HuH-7 (cell line): ENCODE data around the gene MXD4.

ENCODE experiments used
- DNase-seq: peaks from one replicate; pipeline ENCODE4 v3.0.0; 2011; ENCODE audit warnings: low spot score

Gene MXD4

DNA sequence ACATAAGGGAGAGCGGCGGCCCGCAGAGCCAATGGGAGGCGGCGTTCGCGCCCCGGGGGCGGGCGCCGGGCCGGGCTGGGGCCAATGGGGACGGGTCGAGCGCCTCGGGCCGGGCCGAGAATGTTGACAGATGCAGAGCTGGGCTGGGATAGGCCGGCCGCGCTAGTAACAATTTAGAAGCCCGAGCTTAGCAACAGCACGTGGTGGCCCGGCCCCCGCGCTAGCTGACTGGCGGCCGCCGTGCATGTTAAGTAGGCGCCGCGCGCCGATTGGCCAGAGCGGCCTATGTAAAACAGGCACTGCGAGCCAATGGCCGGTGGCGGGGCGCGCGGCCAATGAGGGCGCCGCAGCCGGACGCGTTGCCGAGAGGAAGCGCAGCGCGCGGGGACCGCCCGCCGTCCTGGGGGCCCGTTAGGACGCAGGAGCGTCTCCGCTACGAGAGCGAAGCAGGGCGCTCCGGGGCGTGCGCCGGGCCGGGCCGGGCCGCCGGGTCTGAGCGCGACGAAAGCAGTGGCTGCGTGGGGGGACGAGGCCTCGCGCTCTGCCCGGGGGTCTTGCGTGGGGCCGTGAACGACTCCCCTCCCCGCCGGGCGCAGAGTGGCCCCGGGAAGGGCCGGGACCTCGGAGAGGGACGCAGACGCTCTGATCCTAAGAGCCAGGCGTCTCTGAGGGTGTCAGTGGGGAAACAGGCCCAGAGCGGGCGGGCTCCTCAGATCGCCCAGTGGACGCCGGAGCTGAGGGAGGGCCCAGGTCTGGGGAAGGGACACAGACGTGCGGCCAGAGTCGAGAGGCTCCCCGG, 435 bp upstream of the MXD4 start:
- peak; percentile 100 for DNase-seq

DNA sequence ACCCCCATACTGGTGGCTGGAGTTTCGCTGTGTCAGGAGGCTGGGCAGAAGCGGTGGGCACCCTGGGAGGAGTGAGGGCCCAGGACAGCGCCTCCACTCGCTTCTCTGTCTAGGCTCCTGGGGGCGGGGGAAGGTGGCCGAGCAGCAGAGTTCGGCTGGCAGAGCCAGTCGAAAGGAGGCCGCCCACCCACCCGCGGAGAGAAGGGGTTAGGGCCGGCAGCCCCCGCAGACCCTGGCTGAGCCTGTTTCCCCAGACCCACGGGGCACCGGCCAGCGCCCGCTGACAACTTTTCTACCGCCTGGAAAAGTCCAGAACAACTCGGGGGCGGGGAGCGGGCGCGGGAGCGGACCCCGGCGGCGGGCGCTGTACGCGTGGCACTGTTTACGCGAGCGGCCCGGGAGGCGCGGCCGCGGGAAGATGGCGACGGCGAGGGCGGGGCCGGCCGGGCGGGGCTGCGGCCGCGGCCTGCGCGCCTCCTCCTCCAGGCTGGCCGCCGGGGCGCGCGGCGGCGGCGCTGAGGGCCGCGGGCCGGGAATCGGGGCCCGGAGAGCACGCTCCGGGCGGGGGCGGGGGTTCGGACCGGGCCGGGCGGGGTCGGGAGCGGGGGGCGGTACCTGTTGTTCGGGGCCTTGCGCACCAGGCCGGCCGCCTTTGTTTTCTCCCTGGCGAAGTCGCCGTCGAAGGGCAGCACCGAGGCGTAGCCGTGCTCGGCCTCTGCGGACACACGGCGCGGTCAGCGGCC, 628 bp downstream of the MXD4 start:
- peak; percentile 56 for DNase-seq

DNA sequence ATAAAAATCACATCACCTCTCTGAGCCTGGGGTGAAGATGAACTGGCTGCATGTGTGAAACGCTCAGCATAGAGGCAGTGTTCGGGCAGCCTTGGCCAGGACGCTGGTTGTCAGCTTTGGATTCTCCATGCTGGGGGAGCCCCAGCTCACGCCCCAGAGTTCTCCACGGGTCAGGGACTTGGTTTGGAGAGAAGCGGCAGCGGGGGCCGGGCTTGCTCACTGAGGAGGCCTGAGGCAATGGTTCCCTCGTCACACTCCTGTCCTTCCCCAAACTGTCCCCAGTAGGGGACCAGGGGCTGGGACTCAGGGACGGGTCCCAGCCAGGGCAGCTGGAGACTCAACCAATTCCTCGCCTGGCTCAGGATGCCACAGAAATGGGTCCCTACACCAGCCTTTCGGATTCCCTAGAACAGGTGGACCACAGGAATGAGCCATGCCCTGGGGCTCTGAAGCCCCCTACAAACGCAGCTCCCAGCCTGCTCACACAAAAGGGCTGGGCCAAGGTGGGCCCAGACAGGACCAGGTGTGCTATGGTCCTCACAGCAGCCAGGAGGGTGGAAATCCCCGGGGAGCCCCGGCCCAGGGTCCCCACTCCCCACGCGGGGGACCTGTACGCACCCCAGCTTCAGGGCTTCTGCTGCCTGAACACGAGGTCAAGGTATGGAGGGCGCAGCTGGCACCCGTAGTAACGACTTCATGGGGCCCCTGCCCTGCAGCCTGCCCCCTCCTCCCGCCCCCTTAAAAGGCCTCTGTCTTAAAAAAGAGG, 1.4 kb downstream of the MXD4 start:
- no peak for DNase-seq

DNA sequence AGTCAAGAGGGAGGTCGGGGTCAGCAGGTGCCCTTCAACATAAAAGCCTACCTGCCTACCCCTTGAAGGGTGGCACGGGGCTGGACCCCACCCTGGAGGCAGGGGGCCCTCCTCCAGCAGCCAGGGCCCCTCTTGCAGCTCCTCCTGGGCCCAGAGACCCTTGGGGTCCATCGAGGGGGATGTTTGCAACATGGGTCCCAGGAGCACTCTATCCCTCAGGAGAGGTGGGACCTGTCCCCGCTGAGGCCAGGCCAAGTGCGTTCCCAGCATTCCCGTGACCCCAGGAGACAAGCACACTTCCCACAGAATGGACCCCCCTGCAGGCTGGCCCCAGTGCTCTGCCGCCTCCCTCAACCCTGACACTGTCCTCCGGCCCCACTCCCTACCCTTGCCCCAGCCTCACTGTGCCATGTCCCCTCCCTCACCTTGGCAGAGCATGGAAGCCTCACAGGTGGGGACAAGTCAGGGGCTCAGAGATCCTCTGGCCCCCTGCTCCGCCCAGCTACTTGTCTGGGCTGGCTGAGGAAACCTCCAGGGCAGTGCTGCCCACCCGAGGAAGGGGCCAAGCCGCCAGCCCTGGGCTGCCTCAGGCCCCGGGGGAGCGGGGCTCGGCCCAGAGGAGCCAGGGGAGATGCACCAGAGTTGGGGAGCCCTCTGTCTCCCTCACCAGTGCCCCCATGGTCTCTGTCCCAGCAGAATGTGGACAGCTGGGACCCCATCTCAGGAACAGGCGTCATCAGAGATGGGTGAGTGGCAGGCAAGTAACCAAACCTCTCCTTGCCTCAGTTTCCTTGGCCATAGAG, 2.2 kb downstream of the MXD4 start:
- DNase-seq = no peak

DNA sequence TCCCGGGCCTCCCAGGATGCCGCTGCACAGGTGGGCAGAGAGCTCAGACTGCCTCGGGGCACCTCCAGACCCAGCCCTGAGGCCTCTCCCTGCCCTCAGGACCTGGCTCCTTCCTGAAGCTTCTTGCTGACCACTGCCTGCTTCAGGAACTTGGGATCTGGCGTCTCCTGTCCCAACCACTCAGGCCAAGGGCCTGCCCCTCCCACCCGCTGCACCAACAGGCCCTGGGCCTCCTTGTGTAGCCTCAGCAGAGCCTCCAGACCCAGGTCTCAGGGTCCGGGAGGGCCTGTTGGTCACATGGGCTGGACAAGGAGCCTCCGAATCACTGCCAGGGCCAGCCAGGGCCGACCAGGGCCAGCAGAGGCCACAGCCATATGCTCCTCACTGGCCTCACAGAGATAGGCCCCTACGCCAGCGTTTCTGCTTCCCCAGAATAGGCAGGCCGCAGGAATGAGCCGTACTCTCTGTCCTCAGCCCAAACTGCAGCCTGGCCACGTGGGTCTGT, 2.8 kb downstream of the MXD4 start:
- DNase-seq = no peak

DNA sequence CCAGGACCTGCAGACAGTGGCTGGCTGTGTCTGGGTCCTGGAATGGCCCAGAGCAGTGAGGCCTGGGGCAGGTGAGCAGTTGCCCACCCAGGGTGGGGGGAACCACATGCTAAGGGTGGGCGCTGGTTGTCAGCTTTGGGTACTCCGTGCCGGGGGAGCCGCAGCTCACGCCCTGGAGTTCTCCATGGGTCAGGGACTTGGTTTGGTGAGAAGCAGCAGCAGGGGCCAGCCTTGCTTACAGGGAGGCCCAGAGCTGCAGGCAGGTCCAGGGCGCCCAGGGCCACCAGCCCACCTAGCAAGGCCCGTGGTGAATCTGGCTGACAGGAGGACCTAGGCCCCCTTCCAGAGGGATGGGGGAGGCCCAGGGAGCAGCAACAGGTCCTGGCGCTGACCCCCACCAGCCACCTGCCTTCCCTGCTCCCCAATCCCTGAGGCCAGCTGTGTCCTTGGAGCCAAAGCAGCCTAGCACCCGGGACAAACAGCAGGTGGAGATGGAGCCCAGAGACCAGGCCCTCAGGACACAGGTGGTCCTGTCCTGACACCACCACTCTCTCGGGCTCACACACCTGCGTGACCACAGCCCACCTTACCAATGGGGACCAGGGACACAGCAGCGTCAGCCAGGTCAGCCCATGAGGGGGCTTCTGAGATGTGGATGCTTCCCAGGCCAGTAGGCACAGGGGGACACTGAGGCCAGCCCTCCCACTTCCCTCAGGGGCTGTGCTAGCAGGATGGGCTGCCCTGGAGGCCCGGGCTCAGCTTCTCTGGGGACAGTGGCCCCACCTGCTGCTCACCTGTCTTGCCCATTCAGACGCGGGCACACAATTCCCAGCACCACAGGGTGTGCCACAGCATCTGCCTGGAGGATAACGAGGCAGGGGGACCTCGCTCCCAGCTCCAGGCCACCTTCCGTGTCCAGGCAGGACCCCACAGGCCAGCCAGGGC, 3.5 kb downstream of the MXD4 start:
- DNase-seq = no peak

DNA sequence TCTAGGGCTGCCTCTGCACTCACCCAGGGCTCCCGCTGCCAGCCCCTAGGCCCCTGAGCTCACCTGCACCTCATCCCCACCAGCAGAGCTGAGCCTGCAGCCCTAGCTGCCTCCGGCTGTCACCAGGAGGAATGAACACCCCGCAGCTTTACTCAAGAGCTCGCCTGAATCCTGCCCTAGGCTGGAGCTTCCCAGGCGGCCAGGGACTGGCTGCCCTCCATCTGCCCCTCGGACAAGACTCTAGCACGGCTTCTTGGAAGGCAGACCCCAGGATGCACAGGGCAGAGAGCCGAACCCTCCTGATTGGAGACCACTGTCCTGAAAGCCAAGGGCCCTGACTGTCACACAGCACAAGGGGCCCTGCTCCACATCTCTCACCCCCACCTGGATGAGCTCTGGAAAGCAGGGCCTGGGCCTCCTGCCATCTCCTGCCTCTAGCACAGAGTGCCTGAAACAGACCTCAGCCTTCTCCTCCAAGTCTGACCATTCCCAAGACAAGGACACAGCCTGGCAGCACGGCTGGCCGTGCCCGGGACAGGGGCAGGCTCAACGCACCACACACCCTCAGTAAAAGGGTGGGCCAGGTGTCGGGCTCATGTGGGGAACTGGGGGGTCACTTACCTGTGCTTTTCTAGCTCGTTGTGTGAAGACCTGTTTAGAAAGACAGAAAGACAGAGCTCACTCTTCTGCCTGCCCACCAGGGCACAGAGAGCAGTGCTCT, 4.4 kb downstream of the MXD4 start:
- DNase-seq = no peak

DNA sequence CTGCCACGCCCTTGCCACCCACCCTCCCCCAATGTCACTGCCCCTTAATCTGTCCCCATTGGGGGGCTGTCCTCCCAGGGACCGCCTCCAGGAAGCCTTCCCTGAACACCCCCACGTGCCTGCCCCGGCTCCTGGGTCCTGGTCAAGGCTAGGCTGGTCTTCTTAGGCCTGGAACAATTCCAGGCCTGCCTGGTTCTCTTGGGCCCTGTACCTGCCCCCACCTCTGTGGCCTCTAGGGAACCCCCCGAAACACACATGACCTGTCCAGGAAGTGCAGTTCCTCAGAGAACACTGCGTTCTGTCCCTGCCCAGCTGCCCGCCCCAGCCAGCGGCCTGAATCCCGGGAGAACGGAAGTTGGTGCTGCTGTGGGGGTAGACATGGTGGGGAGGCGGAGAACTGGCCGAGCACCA, 5.1 kb downstream of the MXD4 start:
- no peak for DNase-seq

DNA sequence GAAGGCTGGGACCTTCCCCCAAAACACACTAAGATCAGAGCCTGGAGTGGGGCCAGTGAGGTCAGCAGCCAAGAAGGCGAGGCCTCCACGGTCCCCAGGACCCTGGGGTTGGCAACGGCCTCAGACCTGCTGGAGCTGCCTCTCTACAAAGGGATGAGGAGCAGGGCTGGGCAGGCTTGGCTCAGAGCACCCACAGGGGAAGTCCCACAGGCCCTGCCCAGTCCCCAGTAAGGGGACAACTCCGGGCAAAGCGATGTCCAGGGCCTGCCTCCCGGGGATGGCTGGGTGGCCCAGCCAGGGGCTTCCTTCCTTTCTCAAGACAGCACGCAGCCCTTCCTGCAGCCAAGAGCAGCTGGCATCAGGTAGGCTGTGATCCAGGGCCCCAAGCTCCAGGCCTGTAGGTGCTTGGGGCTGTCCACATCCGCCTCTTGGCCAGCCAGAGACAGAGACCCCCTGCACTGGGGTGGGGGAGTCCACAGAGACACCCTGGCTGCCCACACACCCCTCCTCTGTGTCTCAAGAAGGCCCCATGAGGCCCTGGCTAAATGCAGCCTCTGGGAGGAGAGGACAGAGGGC, 5.7 kb downstream of the MXD4 start:
- DNase-seq = no peak

DNA sequence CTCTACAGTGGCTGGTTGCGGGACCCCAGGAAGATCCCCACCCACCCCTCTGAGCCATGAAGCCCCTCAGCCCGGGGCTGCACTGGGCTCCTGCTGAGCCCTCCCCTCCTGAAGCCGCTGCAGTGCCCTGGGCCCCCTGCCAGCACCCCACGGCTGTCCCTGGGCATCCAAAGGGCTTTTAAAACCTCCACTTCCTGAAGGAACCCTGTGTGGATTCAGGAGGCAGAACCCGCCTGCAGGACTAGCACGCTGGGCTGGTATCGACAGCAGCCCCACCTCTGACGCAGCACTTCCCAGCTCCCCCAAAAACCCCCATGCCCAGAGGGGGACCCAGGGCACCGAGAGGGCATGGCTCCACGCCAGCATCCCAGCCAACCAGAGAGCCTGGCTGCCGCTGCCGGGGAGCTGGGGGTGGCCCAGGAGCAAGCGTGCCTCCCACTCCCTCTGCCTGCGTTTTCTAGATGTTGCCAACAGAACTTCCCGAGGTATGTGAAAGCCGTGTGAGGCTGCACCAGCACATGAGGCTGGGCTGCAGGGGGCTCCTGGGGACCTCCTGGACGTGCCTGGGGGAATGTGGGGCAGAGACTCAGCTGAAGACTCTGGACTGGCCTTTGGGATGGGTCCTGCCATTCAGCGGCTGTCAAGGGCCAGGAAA, 6.3 kb downstream of the MXD4 start:
- no peak for DNase-seq

DNA sequence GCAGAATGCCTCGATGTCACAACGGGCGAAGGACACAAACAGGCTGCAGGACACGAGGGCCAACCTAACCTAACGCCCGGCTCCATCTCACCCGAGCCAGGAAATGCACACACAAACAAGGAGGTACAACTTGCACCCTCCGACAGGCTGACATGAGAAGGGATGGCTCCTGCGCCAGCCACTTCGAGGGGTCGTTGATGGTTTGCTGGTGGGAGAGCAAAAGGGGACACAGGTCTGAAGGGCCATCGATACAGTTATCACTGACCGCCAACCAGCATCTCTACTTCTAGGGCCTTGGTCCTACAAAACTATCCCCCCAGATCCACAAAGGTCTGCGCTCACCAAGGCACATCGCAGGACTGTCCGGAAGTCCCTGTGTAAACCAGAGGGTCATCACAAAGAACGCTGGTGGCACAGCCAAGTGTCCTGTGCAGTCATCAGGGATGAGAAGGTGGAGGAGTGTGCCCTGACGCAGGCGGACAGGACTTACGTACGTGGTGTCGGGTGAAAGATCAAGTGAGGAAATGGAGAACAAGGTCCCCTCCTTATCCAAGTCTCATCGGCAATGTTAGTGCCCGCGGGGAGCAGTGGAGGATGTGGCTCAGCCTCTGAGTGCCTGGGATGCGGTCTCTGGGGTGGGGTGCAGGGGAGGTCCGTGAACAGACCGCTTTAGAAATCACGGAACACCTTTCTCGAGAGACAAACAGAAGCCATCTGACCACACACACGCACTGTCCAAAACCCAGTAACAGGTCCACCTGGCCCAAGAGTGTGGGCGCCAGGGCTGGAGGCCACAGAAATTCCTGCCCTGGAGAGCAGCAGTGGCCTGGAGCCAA, 7.0 kb downstream of the MXD4 start:
- DNase-seq = no peak

DNA sequence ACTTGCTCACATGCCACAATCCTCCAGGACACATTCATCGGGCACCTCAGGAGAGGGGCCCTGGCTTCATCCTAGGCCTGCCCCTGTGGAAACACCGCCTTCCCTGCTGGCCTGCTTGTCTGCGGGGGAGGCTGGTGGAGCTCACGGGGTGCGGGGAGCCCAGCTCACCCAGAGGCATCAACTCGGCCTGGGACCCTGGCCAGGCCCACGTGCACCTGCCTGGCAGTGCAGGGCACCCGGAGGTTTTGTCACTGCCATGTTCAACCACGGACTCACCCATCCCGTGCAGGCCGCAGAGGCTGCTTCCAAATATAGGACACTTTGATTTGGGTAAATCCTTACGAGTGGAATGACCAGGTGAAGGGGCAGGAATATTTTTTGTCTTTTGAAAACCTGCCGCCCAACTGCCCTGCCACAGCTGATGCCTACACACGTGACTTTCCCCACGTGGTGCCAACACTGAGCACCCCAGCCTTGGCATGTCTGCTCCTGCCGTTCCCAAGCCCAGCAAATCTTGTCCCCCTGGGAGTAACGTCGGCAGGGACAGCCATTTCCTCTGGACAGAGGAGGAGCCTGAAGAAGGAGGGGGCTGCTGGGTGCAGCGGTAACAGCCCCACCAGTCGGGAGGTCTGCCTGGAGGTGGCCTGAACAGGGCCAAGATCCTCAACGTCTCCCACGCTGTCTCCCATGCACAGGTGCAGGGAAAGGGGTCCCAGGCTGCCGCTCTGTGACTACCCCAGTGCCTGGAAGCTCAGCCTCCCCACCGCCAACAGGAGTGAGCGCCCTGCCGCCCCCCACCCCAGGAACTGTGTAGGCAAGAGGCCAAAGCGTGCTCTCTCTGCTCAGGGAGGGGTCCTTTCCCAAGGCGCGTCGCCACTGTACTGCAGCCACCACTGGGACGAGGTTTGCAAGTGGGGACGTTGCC, 8.5 kb downstream of the MXD4 start:
- no peak for DNase-seq

DNA sequence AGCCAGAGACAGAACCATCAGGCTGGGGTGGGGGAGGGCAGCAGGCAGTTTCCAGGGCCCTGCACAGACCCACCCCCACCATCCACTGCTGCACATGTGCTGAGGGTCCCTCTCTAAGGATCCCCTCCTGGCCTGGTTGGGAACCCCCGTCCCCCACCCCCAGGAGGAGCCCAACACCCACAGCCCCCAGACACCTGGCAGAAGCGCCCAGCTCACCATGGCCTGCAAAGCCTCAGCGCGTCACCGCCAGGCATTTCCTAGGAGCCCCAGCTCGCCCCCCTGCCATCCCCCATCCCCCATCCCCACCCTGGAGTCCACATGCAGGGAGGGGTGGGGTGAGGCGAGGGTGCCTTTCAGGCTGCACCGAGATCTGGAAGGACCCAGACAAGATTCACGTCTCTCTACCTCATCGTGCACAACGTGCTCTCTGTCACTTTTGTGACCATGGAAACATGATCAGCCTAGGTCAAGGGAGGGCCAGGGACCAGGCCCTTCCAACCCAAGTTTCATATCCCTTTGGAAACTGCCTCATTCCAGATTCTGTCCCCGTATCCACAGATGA, 9.3 kb downstream of the MXD4 start:
- DNase-seq = no peak

DNA sequence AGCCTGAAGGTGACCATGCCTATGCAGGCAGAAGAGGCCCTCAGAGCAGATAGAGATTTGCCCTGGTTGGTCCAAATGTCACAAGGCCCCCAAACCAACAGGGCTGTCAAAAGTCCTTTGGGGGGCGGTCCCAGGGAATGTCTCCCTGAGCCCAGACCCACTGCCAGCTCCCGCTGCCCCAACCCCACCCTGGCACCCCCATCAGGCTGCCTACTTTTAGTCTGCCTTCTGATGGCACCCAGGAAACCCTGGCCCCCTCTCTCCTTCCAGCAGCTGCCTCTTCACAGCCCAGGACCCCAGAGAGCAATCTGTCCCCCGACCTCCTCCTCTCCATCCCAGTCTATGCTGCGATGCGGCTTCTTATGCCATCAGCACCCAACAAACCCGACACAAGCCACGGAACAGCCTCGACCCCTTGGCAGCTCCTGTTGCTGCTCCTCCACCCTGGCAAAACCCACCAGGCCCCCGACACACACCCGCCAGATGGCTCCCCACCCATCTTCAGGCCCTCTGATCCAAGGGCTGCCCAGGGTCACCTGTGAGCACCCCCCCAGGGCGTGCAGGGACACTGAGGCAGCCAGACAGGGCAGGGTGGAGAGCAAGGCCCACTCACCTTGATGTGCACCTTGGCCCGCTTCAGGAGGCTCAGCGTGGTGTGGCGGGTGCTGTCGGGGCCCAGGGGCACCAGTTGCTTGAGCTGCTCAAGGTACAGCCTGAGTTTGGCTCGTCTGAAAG, 9.9 kb downstream of the MXD4 start:
- DNase-seq = no peak

DNA sequence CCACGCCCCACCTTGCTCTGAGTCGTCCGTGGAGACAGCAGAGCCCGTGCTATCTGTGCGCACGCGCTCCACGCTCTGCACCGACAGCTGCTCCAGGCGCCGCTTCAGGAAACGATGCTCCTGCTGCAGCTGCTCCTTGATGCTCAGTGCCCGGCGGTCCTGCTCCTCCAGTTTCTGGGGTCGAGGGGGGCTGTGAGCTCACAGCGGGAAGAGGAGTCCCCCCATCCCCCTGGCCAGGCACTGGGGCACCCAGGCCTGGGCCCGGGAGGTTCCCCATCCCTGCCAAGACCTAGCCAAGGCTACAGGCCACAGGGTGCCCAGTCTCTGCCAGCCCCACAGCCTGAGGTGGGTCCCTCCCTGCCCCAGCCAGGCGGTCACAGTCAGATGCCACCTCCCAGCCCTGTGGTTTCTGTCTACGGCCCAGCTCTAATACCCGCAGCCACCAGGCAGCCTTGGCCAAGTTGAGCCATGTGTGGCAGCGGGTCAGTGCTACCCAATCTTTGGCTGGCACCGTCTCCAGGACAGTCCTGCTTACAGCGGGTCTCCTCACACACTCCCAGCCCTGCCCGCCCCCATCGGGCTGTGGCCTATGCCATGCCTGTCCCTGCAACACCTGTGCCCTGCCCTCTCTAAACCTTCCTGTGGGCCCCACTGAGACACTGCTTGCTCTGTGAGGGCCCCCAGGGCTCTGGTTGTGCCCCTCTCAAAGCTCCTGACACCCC, 10.7 kb downstream of the MXD4 start:
- no peak for DNase-seq
